ENCODE results near the gene SLC25A45.

The SLC25A45 gene

GRCh38 chr11:65389294-65389980, 7.0 kb upstream of the SLC25A45 start:
- DNase-seq (ENCODE audit: low spot score), result no peak

- DNase-seq (ENCODE audit: low spot score), result no peak
These were observed 6.3 kb upstream of the SLC25A45 start for GRCh38 chr11:65388731-65389130.

- DNase-seq (ENCODE audit: low spot score), result peak; percentile 86
These were observed 4.1 kb upstream of the SLC25A45 start, which contains the start of gene FRMD8 for GRCh38 chr11:65386307-65387140. Gene FRMD8, plus strand, starts transcription at chr11:65386637. Its CDS starts 400 bp downstream, at chr11:65387037.

GRCh38 chr11:65384301-65384889, 1.9 kb upstream of the SLC25A45 start:
- no peak for DNase-seq (ENCODE audit: low spot score)

GRCh38 chr11:65383778-65384177, 1.3 kb upstream of the SLC25A45 start:
- DNase-seq (ENCODE audit: low spot score), result no peak

GRCh38 chr11:65382804-65383368, 440 bp upstream of the SLC25A45 start:
- no peak for DNase-seq (ENCODE audit: low spot score)

- DNase-seq (ENCODE audit: low spot score), result no peak
These were observed 772 bp downstream of the SLC25A45 start for GRCh38 chr11:65381716-65382032.

GRCh38 chr11:65380460-65381119, 1.9 kb downstream of the SLC25A45 start:
- no peak for DNase-seq (ENCODE audit: low spot score)

- DNase-seq (ENCODE audit: low spot score), result no peak
These were observed 2.6 kb downstream of the SLC25A45 start for GRCh38 chr11:65379698-65380459.

- DNase-seq (ENCODE audit: low spot score), result no peak
These were observed 3.4 kb downstream of the SLC25A45 start for GRCh38 chr11:65378928-65379638.

GRCh38 chr11:65378208-65378927, 4.1 kb downstream of the SLC25A45 start:
- no peak for DNase-seq (ENCODE audit: low spot score)

- no peak for DNase-seq (ENCODE audit: low spot score)
These were observed 4.7 kb downstream of the SLC25A45 start for GRCh38 chr11:65377777-65378176.

- no peak for DNase-seq (ENCODE audit: low spot score)
These were observed 5.4 kb downstream of the SLC25A45 start for GRCh38 chr11:65377036-65377435.

GRCh38 chr11:65376138-65376713, 6.2 kb downstream of the SLC25A45 start:
- DNase-seq (ENCODE audit: low spot score), result no peak

- DNase-seq (ENCODE audit: low spot score), result no peak
These were observed 7.4 kb downstream of the SLC25A45 start for GRCh38 chr11:65375012-65375411.

GRCh38 chr11:65373839-65374580, 8.4 kb downstream of the SLC25A45 start:
- no peak for DNase-seq (ENCODE audit: low spot score)

GRCh38 chr11:65370659-65371049, 11.8 kb downstream of the SLC25A45 start:
- no peak for DNase-seq (ENCODE audit: low spot score)

GRCh38 chr11:65366340-65366773, 16.1 kb downstream of the SLC25A45 start:
- peak; percentile 70 for DNase-seq (ENCODE audit: low spot score)

- no peak for DNase-seq (ENCODE audit: low spot score)
These were observed 18.7 kb downstream of the SLC25A45 start for GRCh38 chr11:65363770-65364169.
